ENCODE results near the gene SEC14L5. TPM values are rescaled to one million over a fixed set of nuclear protein-coding genes. Genes with fewer than 3 reads are reported as not detected.
A peak's percentile ranks its signal among the peaks of the same experiment; 100 is the strongest.
"Not testable (repeated sequence)": the region's sequence is repeated elsewhere in the genome, so short reads cannot be mapped to it uniquely, and the experiment has no call there.

The SEC14L5 gene
- total and polyA plus RNA-seq, 2 experiments from 2014 or later: 0.21 TPM; not detected in 1

DNA sequence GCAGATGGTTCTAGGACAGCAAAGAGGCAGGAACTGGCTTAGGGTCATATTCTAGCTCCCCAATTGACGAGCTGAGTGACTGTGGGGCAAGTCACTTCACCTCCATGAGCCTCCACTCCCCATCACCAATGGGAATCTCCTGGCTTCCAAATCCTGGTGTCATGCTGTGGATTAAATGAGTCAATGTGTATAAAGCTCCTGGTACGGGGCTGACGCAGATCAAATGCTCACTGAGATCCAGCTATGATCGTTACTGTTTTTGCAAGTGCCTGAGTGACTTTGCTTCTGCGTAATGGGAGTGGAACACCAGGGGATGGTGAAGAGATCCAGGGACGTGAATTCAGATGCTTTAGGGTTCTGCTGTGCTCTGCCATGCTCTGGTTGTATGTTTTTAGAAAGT, 2.4 kb downstream of the SEC14L5 start:
- TF ChIP-seq, protein P1, sequence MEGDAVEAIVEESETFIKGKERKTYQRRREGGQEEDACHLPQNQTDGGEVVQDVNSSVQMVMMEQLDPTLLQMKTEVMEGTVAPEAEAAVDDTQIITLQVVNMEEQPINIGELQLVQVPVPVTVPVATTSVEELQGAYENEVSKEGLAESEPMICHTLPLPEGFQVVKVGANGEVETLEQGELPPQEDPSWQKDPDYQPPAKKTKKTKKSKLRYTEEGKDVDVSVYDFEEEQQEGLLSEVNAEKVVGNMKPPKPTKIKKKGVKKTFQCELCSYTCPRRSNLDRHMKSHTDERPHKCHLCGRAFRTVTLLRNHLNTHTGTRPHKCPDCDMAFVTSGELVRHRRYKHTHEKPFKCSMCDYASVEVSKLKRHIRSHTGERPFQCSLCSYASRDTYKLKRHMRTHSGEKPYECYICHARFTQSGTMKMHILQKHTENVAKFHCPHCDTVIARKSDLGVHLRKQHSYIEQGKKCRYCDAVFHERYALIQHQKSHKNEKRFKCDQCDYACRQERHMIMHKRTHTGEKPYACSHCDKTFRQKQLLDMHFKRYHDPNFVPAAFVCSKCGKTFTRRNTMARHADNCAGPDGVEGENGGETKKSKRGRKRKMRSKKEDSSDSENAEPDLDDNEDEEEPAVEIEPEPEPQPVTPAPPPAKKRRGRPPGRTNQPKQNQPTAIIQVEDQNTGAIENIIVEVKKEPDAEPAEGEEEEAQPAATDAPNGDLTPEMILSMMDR (IDR thresholded peaks at IDR 0.05; ENCODE audit: low read depth, low read length): no peak
- Histone ChIP-seq H3K36me3 (no peaks in the 10 kb centered on the region), H3K4me1 (ENCODE audit: low read depth) (no peaks in the 10 kb centered on the region), H3K4me3 (no peak overlapping the region), H3K9me3 (ENCODE audit: low read depth) (no peaks in the 10 kb centered on the region), H3K27ac (no peak overlapping the region), H3K27me3 (peaks cover 23% of the 10 kb centered on the region)
- DNase-seq (ENCODE audit: low read depth in 1 of 2, low spot score in 1 of 2): no peak

DNA sequence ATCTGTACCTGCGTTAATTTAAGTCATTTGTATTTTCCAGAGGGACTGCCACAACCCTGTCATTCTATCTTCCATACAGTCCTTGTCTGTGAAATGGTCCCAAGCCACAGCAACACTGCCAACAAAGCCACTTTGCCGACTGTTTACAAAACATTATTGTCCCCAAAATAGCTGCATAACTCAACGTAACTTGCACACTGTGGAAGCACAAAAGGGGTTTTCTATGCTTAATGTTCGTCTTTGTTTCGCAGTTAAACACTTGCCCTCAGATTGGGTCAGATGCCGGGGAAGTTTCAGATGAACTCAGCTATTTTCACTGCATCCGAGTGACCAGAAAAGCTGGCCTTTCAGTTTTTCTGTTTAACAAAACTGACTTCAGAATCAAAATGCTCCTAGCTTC, 4.6 kb downstream of the SEC14L5 start:
- Histone ChIP-seq H3K4me1 (ENCODE audit: low read depth) (no peaks in the 10 kb centered on the region), H3K9me3 (ENCODE audit: low read depth) (no peaks in the 10 kb centered on the region), H3K36me3 (no peaks in the 10 kb centered on the region), H3K27ac (no peak overlapping the region), H3K27me3 (peaks cover 23% of the 10 kb centered on the region), H3K4me3 (no peak overlapping the region)
- DNase-seq (ENCODE audit: low read depth in 1 of 2, low spot score in 1 of 2): no peak
- TF ChIP-seq, protein P1 (IDR thresholded peaks at IDR 0.05; ENCODE audit: low read depth, low read length): no peak

DNA sequence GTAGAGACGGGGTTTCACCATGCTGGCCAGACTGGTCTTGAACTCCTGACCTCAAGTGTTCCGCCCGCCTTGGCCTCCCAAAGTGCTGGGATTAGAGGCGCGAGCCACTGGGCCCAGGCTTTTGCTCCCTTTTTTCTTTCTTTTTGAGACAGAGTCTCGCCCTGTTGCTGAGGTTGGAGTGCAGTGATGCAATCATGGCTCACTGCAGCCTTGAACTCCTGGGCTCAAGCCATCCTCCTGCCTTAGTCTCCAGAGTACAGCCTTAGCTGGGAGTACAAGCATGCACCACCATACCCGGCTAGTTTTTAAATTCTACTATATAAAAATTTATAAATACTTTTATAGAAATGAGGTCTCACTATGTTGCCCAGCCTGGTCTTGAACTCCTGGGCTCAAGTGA, 5.4 kb downstream of the SEC14L5 start:
- not testable (repeated sequence) for DNase-seq (ENCODE audit: low read depth in 1 of 2, low spot score in 1 of 2); H3K4me1 ChIP-seq (ENCODE audit: low read depth); H3K4me3 ChIP-seq; H3K36me3 ChIP-seq; H3K9me3 ChIP-seq (ENCODE audit: low read depth); H3K27ac ChIP-seq
- H3K27me3 ChIP-seq: peaks cover 23% of the 10 kb centered on the region

DNA sequence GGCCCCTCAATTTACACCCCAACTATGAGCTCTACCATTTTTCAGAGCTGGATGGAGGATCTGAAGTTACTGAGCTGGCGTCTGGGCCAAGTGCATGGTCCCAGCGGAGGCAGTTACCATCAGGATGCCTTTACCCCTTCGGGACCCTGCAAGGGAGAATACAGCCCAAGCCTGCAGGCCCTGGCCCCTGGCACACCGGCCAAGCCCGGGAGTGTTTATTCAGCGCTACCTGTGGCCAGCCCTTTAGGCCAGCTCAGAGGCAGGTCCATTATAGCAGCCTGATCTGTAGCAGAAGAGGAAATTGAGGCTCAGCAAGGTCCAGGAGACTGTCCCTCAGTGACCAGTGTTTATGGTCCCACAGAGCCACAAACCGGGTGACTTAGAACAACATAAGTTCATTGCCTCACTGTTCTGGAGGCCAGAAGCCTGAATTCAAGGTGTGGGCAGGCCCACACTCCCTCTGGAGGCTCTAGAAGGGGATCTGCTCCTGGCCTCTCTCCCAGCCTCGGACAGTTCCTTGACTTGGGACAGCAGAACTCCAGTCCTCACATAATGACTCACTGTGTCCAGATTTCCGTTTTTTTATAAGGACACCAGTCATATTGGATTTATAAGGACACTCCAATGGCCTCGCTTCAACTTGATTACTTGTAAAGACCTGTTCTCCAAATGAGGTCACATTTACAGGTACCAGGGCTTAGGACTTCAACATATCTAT, 8.8 kb downstream of the SEC14L5 start:
- H3K9me3 ChIP-seq (ENCODE audit: low read depth): no peaks in the 10 kb centered on the region
- no peak overlapping the region for H3K4me3 ChIP-seq
- H3K36me3 ChIP-seq: no peaks in the 10 kb centered on the region
- H3K27me3 ChIP-seq: no peaks in the 10 kb centered on the region
- DNase-seq (ENCODE audit: low read depth in 1 of 2, low spot score in 1 of 2): no peak
- H3K27ac ChIP-seq: no peak overlapping the region
- TF ChIP-seq, protein P1 (IDR thresholded peaks at IDR 0.05; ENCODE audit: low read depth, low read length): no peak
- H3K4me1 ChIP-seq (ENCODE audit: low read depth): peaks cover 8% of the 10 kb centered on the region

DNA sequence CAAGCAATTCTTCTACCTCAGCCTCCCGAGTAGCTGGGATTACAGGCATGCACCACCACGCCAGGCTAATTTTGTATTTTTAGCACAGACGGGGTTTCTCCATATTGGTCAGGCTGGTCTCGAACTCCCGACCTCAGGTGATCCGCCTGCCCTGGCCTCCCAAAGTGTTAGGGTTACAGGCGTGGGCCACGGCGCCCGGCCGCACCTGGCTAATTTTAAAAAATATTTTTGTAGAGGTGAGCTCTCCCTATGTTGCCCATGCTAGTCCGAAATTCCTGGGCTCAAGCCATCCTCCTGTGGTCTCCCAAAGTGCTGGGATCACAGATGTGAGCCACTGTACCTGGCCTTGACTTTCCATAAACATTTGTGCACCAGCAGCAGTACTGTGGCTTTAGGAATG, 10.1 kb downstream of the SEC14L5 start:
- H3K4me1 ChIP-seq (ENCODE audit: low read depth); H3K9me3 ChIP-seq (ENCODE audit: low read depth); H3K36me3 ChIP-seq; DNase-seq (ENCODE audit: low read depth in 1 of 2, low spot score in 1 of 2); H3K4me3 ChIP-seq; H3K27me3 ChIP-seq: not testable (repeated sequence)
- H3K27ac ChIP-seq: peak overlapping the region; percentile 24

DNA sequence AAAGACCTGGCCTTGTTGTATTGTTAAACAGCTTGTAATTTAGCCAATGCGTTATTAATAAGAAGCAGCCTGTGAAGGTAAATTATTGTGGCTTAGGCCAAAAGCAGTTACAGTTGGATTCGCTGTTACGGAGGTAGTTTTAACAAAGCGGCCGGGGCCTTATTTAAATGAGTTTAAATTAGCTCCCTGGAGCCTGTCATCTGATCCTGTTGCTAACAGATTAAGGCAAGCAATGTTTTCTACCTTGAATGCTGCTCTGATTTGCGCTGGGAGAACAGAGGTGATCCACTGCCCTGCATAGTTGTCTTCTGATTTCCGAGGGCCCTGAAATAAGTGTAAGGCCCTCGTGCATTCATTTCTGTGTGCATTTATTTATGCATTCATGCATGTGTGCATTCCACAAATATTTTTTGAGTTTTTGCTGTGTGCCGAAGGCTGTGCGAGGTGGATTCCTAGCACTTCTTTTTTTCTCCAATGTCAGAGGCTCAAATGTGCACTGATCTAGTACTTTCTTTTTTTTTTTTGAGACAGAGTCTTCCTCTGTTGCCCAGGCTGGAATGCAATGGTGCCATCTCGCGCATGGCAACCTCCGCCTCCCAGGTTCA, 10.9 kb downstream of the SEC14L5 start:
- Histone ChIP-seq H3K36me3 (no peaks in the 10 kb centered on the region), H3K27me3 (no peaks in the 10 kb centered on the region), H3K9me3 (ENCODE audit: low read depth) (no peaks in the 10 kb centered on the region), H3K4me1 (ENCODE audit: low read depth) (peaks cover 8% of the 10 kb centered on the region), H3K4me3 (no peak overlapping the region), H3K27ac (peak overlapping the region; percentile 24)
- TF ChIP-seq, protein P1 (IDR thresholded peaks at IDR 0.05; ENCODE audit: low read depth, low read length): no peak
- no peak for DNase-seq (ENCODE audit: low read depth in 1 of 2, low spot score in 1 of 2)
